Measurements from ENCODE around the gene GNAI1.

Gene GNAI1

GRCh38 chr7:80230327-80230726 lies 95.7 kb downstream of the GNAI1 start:
- H3K27ac Mint-ChIP-seq, result no peak overlapping the region
- DNase-seq, result no peak
- H3K27me3 Mint-ChIP-seq, result peaks cover 2% of the 10 kb centered on the region
- no peaks in the 10 kb centered on the region for H3K36me3 Mint-ChIP-seq (ENCODE audit: low read depth)
- no peaks in the 10 kb centered on the region for H3K9me3 Mint-ChIP-seq
- H3K4me3 Mint-ChIP-seq, result no peak overlapping the region
- ATAC-seq, result no peak
- peaks cover 9% of the 10 kb centered on the region for H3K4me1 Mint-ChIP-seq

GRCh38 chr7:80231707-80232106 lies 97.1 kb downstream of the GNAI1 start:
- Mint-ChIP-seq H3K27ac (no peak overlapping the region), H3K27me3 (peaks cover 2% of the 10 kb centered on the region), H3K36me3 (ENCODE audit: low read depth) (no peaks in the 10 kb centered on the region), H3K4me3 (no peak overlapping the region), H3K9me3 (no peaks in the 10 kb centered on the region), H3K4me1 (peaks cover 9% of the 10 kb centered on the region)
- no peak for DNase-seq
- peak; percentile 49 for ATAC-seq

GRCh38 chr7:80232979-80233724 lies 98.5 kb downstream of the GNAI1 start:
- Mint-ChIP-seq H3K4me1 (peaks cover 9% of the 10 kb centered on the region), H3K27me3 (no peaks in the 10 kb centered on the region), H3K9me3 (no peaks in the 10 kb centered on the region), H3K4me3 (no peak overlapping the region), H3K36me3 (ENCODE audit: low read depth) (no peaks in the 10 kb centered on the region), H3K27ac (no peak overlapping the region)
- no peak for ATAC-seq
- no peak for DNase-seq

- Mint-ChIP-seq H3K4me3 (no peak overlapping the region), H3K9me3 (no peaks in the 10 kb centered on the region), H3K27ac (no peak overlapping the region), H3K36me3 (ENCODE audit: low read depth) (no peaks in the 10 kb centered on the region), H3K27me3 (no peaks in the 10 kb centered on the region), H3K4me1 (peaks cover 9% of the 10 kb centered on the region)
- ATAC-seq (no peak), DNase-seq (no peak)
Measured at GRCh38 chr7:80235334-80235733, 100.7 kb downstream of the GNAI1 start.

GRCh38 chr7:80236681-80237080 lies 102.0 kb downstream of the GNAI1 start:
- H3K27ac Mint-ChIP-seq, result no peak overlapping the region
- ATAC-seq (no peak), DNase-seq (no peak)
- peaks cover 9% of the 10 kb centered on the region for H3K4me1 Mint-ChIP-seq
- H3K27me3 Mint-ChIP-seq, result no peaks in the 10 kb centered on the region
- no peaks in the 10 kb centered on the region for H3K9me3 Mint-ChIP-seq
- H3K36me3 Mint-ChIP-seq (ENCODE audit: low read depth), result no peaks in the 10 kb centered on the region
- H3K4me3 Mint-ChIP-seq, result no peak overlapping the region

- no peaks in the 10 kb centered on the region for H3K9me3 Mint-ChIP-seq
- no peaks in the 10 kb centered on the region for H3K27me3 Mint-ChIP-seq
- H3K4me3 Mint-ChIP-seq, result no peak overlapping the region
- DNase-seq, result no peak
- ATAC-seq, result no peak
- H3K4me1 Mint-ChIP-seq, result no peaks in the 10 kb centered on the region
- no peak overlapping the region for H3K27ac Mint-ChIP-seq
- no peaks in the 10 kb centered on the region for H3K36me3 Mint-ChIP-seq (ENCODE audit: low read depth)
Measured at GRCh38 chr7:80240265-80241025, 105.8 kb downstream of the GNAI1 start.

GRCh38 chr7:80241671-80242070 lies 107.0 kb downstream of the GNAI1 start:
- no peak overlapping the region for H3K4me3 Mint-ChIP-seq
- H3K4me1 Mint-ChIP-seq, result no peaks in the 10 kb centered on the region
- no peaks in the 10 kb centered on the region for H3K27me3 Mint-ChIP-seq
- ATAC-seq (no peak), DNase-seq (no peak)
- peaks cover 5% of the 10 kb centered on the region for H3K9me3 Mint-ChIP-seq
- no peak overlapping the region for H3K27ac Mint-ChIP-seq
- no peaks in the 10 kb centered on the region for H3K36me3 Mint-ChIP-seq (ENCODE audit: low read depth)

GRCh38 chr7:80243425-80243824 lies 108.8 kb downstream of the GNAI1 start:
- ATAC-seq (no peak), DNase-seq (no peak)
- no peaks in the 10 kb centered on the region for H3K36me3 Mint-ChIP-seq (ENCODE audit: low read depth)
- no peak overlapping the region for H3K27ac Mint-ChIP-seq
- no peaks in the 10 kb centered on the region for H3K27me3 Mint-ChIP-seq
- no peaks in the 10 kb centered on the region for H3K4me1 Mint-ChIP-seq
- no peak overlapping the region for H3K4me3 Mint-ChIP-seq
- H3K9me3 Mint-ChIP-seq, result peaks cover 6% of the 10 kb centered on the region

GRCh38 chr7:80244206-80244916 lies 109.7 kb downstream of the GNAI1 start:
- H3K27me3 Mint-ChIP-seq, result no peaks in the 10 kb centered on the region
- no peak for ATAC-seq

GRCh38 chr7:80247144-80247543 lies 112.5 kb downstream of the GNAI1 start:
- no peak overlapping the region for H3K4me3 Mint-ChIP-seq
- H3K9me3 Mint-ChIP-seq, result peaks cover 6% of the 10 kb centered on the region
- ATAC-seq (no peak), DNase-seq (no peak)
- H3K4me1 Mint-ChIP-seq, result peaks cover 2% of the 10 kb centered on the region
- H3K36me3 Mint-ChIP-seq (ENCODE audit: low read depth), result no peaks in the 10 kb centered on the region
- no peak overlapping the region for H3K27ac Mint-ChIP-seq
- H3K27me3 Mint-ChIP-seq, result no peaks in the 10 kb centered on the region

More at GRCh38 chr7:80244206-80244916, 109.7 kb downstream of the GNAI1 start:
- Mint-ChIP-seq H3K36me3 (ENCODE audit: low read depth) (no peaks in the 10 kb centered on the region), H3K4me1 (no peaks in the 10 kb centered on the region), H3K9me3 (peaks cover 6% of the 10 kb centered on the region), H3K27ac (no peak overlapping the region), H3K4me3 (no peak overlapping the region)
- DNase-seq, result no peak

- peaks cover 3% of the 10 kb centered on the region for H3K27me3 Mint-ChIP-seq
- peaks cover 6% of the 10 kb centered on the region for H3K9me3 Mint-ChIP-seq
- no peak for DNase-seq
- H3K27ac Mint-ChIP-seq, result no peak overlapping the region
- H3K4me3 Mint-ChIP-seq, result no peak overlapping the region
- ATAC-seq, result no peak
- H3K4me1 Mint-ChIP-seq, result peaks cover 2% of the 10 kb centered on the region
- no peaks in the 10 kb centered on the region for H3K36me3 Mint-ChIP-seq (ENCODE audit: low read depth)
Measured at GRCh38 chr7:80247891-80248290, 113.3 kb downstream of the GNAI1 start.

GRCh38 chr7:80249184-80249583 lies 114.6 kb downstream of the GNAI1 start:
- no peaks in the 10 kb centered on the region for H3K36me3 Mint-ChIP-seq (ENCODE audit: low read depth)
- no peak for ATAC-seq
- no peak for DNase-seq
- peaks cover 3% of the 10 kb centered on the region for H3K27me3 Mint-ChIP-seq
- H3K4me3 Mint-ChIP-seq, result no peak overlapping the region
- no peak overlapping the region for H3K27ac Mint-ChIP-seq
- H3K4me1 Mint-ChIP-seq, result peaks cover 2% of the 10 kb centered on the region
- H3K9me3 Mint-ChIP-seq, result peaks cover 6% of the 10 kb centered on the region

- DNase-seq (no peak), ATAC-seq (no peak)
- H3K4me1 Mint-ChIP-seq, result peaks cover 2% of the 10 kb centered on the region
- H3K9me3 Mint-ChIP-seq, result peaks cover 6% of the 10 kb centered on the region
- H3K36me3 Mint-ChIP-seq (ENCODE audit: low read depth), result no peaks in the 10 kb centered on the region
- no peak overlapping the region for H3K4me3 Mint-ChIP-seq
- peaks cover 3% of the 10 kb centered on the region for H3K27me3 Mint-ChIP-seq
- H3K27ac Mint-ChIP-seq, result no peak overlapping the region
Measured at GRCh38 chr7:80249619-80250295, 115.1 kb downstream of the GNAI1 start.

GRCh38 chr7:80253237-80253636 lies 118.6 kb downstream of the GNAI1 start:
- DNase-seq (no peak), ATAC-seq (no peak)
- Mint-ChIP-seq H3K4me1 (peaks cover 2% of the 10 kb centered on the region), H3K27ac (no peak overlapping the region), H3K27me3 (peaks cover 3% of the 10 kb centered on the region), H3K9me3 (no peaks in the 10 kb centered on the region), H3K36me3 (ENCODE audit: low read depth) (no peaks in the 10 kb centered on the region), H3K4me3 (no peak overlapping the region)
